Esophagus muscularis mucosa (tissue), 4 donors: ENCODE measurements around the gene ARG1. TPM values are rescaled to one million over a fixed set of nuclear protein-coding genes. Genes with fewer than 3 reads are reported as not detected.

Source experiments
- DNase-seq: peaks from one replicate; pipeline ENCODE4 v3.0.0-alpha.2; 2017; ENCODE audit errors: extremely low spot score
- H3K27ac ChIP-seq, 4 donors: fragments of 200-600 bp; sonication (generic); replicated peaks in 1 of 4; 1 replicate in 3 of 4; 2 replicates in 1 of 4; pipeline ENCODE4 v1.5.1; 2016 to 2019; ENCODE audit warnings: mild to moderate bottlenecking in 1 of 4
- H3K27me3 ChIP-seq, 4 donors: fragments of 200-600 bp; sonication (generic); one replicate each; pipeline versions ENCODE4 v1.5.1 to v1.6.0; 2016 to 2019
- H3K36me3 ChIP-seq, 4 donors: fragments of 200-600 bp; sonication (generic); one replicate each; pipeline ENCODE4 v1.5.1; 2016 to 2019
- H3K4me1 ChIP-seq, 4 donors: fragments of 200-600 bp; sonication (generic); one replicate each; pipeline ENCODE4 v1.5.1; 2016 to 2019
- H3K4me3 ChIP-seq, 4 donors: fragments of 200-600 bp; sonication (generic); 1 replicate in 2 of 4; 2 replicates in 2 of 4; pipeline ENCODE4 v1.5.1; 2016 to 2019; ENCODE audit warnings: mild to moderate bottlenecking in 4 of 4, moderate library complexity in 1 of 4
- H3K9me3 ChIP-seq, 4 donors: fragments of 200-600 bp; sonication (generic); 1 replicate in 3 of 4; 2 replicates in 1 of 4; pipeline ENCODE4 v1.5.1; 2016 to 2019
- EP300 ChIP-seq: sonication (generic); formaldehyde crosslinking; IDR thresholded peaks from one replicate; pipeline ENCODE4 v1.6.1; 2017; ENCODE audit warnings: antibody characterized with exemption
- POLR2A ChIP-seq: fragments of 450-650 bp; IDR thresholded peaks from one replicate; pipeline ENCODE4 v1.6.1; 2017; ENCODE audit warnings: antibody characterized with exemption, moderate library complexity, mild to moderate bottlenecking, low read depth
- POLR2AphosphoS5 ChIP-seq, 2 donors: sonication (generic); formaldehyde crosslinking; IDR thresholded peaks; one replicate each; pipeline ENCODE4 v1.6.1; 2017; ENCODE audit warnings: antibody characterized with exemption in 2 of 2
- WGBS: methylation state at CpG from one replicate; pipeline ENCODE4 v1.1.5; 2018; 5-methylcytosine and 5-hydroxymethylcytosine counted together
- intact Hi-C: fragments of 100-400 bp; cut with DNase I; formaldehyde crosslinking; loops from one replicate; pipeline ENCODE4 v1.15.1; 2023
- total RNA-seq, 4 donors: library from RNA; depleted of rRNA; stranded (reverse); fragments of >200 nt; gene quantifications; one replicate each; pipeline versions ENCODE4 v1.1.0 to v1.2.1, GENCODE V29; 2016
- TF ChIP-seq, protein P1 (sequence below), 3 experiments: fragments of 200-600 bp in 2 of 3; fragments of 450-650 bp in 1 of 3; sonication (generic) in 2 of 3; IDR thresholded peaks; one replicate each; pipeline ENCODE4 v1.5.1; 2017 to 2019; ENCODE audit warnings: antibody characterized with exemption in 3 of 3, mild to moderate bottlenecking in 2 of 3, moderate library complexity in 1 of 3

The ARG1 gene
- total RNA-seq, 4 donors from 2014 or later, result 1.3 TPM; not detected in 3

DNA sequence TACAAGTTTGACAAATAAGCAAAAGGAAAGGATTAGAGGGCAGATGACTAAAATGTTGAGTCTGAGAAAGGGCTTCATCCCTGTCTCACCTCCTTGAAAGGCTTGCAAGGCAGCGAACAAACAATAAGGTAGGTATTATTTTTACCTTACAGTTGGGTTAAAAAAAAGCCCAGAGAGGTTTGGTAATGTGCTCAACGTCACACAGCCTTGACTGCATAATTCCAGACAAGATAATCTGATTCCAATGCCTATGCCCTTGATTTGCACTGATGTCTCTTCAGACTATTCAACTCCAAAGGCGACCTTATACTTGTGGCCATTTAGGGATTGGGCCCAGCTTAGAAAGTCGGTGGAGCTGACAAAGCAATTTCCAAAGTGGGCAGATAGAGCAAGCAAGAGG, 1.7 kb downstream of the ARG1 start:
- H3K9me3 ChIP-seq, result no peaks in the 10 kb centered on the region
- no peak overlapping the region for H3K27ac ChIP-seq
- H3K4me1 ChIP-seq, result no peaks in the 10 kb centered on the region
- DNase-seq, result no peak
- H3K36me3 ChIP-seq, result peaks cover 2 to 52% (median 11%) of the 10 kb centered on the region in 4 donors
- H3K27me3 ChIP-seq, result no peaks in the 10 kb centered on the region
- TF ChIP-seq POLR2AphosphoS5 (IDR thresholded peaks at IDR 0.05), result no peak
- TF ChIP-seq EP300, result no peak
- TF ChIP-seq POLR2A, result no peak
- TF ChIP-seq, protein P1, sequence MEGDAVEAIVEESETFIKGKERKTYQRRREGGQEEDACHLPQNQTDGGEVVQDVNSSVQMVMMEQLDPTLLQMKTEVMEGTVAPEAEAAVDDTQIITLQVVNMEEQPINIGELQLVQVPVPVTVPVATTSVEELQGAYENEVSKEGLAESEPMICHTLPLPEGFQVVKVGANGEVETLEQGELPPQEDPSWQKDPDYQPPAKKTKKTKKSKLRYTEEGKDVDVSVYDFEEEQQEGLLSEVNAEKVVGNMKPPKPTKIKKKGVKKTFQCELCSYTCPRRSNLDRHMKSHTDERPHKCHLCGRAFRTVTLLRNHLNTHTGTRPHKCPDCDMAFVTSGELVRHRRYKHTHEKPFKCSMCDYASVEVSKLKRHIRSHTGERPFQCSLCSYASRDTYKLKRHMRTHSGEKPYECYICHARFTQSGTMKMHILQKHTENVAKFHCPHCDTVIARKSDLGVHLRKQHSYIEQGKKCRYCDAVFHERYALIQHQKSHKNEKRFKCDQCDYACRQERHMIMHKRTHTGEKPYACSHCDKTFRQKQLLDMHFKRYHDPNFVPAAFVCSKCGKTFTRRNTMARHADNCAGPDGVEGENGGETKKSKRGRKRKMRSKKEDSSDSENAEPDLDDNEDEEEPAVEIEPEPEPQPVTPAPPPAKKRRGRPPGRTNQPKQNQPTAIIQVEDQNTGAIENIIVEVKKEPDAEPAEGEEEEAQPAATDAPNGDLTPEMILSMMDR (IDR thresholded peaks at IDR 0.05), result no peak
- H3K4me3 ChIP-seq, result no peak overlapping the region
- intact Hi-C loops, result no loop called here
- 96% methylated on average over 4 of the region's 4 CpGs for WGBS

DNA sequence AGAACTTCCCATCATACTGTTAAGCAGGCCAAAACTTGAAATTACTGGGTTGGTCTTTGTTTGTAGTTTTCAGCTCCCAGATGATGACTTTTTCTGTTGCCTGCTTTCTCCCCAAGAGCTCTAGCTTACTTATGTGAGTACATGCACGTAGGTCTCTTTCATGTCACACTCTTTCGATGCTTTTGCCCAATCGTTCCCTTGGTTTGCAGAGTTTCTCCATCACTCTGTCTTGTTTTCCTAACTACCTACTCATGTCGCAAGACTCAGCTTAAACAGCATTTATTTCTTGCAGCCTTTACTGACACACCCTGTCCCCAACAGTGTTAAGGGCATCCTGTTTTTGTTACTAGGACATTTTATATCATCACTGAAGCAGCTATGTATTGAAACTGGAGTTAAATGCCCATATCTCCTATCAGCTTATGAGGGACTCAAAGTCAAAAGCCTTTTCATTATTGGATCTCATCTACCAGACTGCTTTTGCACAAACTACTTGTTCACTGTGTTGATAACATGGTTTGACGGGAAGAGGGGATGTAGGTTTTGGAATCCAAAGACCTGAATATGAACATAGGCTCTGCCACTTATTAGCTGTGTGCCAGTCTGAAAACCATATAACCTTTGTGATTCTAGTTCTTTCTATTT, 2.9 kb downstream of the ARG1 start:
- Histone ChIP-seq H3K4me3 (no peak overlapping the region), H3K27ac (no peak overlapping the region), H3K36me3 (peaks cover 2 to 65% (median 21%) of the 10 kb centered on the region in 4 donors), H3K4me1 (no peaks in the 10 kb centered on the region), H3K27me3 (no peaks in the 10 kb centered on the region), H3K9me3 (no peaks in the 10 kb centered on the region)
- TF ChIP-seq, protein P1 (IDR thresholded peaks at IDR 0.05), result no peak
- TF ChIP-seq POLR2AphosphoS5 (IDR thresholded peaks at IDR 0.05), result no peak
- TF ChIP-seq EP300, result no peak
- no peak for TF ChIP-seq POLR2A
- 95% methylated on average over 5 of the region's 5 CpGs for WGBS
- intact Hi-C loops, result no loop called here
- no peak for DNase-seq

DNA sequence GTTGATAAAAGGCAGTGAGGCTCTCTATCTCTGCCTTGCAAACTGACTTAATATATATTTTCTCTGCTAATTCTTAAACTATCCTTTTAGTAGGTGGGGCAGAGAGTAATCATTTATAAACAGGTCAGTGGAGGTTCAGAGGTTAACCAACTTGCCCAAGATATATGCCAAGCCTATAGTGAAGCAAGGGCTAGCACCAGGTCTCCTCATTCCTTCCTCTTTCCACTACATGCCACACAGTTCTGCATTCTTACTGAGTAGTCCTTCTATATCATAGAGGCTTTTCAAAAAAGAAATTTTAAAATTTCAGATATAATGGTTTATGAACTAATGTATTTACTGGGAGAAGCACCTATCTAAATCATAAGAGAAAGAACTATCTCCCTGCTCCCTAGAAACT, 8.5 kb downstream of the ARG1 start:
- H3K27me3 ChIP-seq, result no peaks in the 10 kb centered on the region
- no peak overlapping the region for H3K27ac ChIP-seq
- H3K36me3 ChIP-seq, result peaks cover 23 to 97% (median 66%) of the 10 kb centered on the region in 4 donors
- TF ChIP-seq EP300, result no peak
- TF ChIP-seq, protein P1 (IDR thresholded peaks at IDR 0.05), result no peak
- no peak for TF ChIP-seq POLR2AphosphoS5 (IDR thresholded peaks at IDR 0.05)
- TF ChIP-seq POLR2A, result no peak
- intact Hi-C loops, result no loop called here
- no peak for DNase-seq
- H3K4me3 ChIP-seq, result no peak overlapping the region
- no peaks in the 10 kb centered on the region for H3K4me1 ChIP-seq
- no peaks in the 10 kb centered on the region for H3K9me3 ChIP-seq

DNA sequence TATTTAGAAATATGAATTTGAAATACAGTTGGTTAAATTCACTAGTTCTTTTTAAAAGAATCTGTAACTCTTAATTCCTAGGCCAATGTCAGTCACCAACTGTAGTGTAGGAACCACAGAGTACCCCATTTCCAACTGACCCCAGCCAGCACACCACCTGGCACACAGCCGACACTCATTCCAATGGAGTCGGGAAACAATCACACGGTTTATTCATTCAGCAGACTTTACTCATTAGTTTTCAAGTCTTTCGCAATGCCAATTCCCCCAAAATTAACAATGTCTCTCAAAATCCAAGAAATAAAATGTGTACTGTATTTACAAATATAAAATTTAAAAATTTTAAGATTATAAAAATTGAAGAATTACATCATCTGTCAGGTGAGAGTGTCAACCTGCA, 13.5 kb downstream of the ARG1 start:
- intact Hi-C loops, result loop anchor here (5.0 kb wide), 1 partner anchor 36 kb away; no protein-coding TSS in a partner anchor
- Histone ChIP-seq H3K27ac (no peak overlapping the region), H3K4me3 (no peak overlapping the region), H3K9me3 (no peaks in the 10 kb centered on the region), H3K4me1 (no peaks in the 10 kb centered on the region), H3K36me3 (peaks cover 64 to 100% (median 87%) of the 10 kb centered on the region in 4 donors), H3K27me3 (no peaks in the 10 kb centered on the region)
- no peak for TF ChIP-seq EP300
- TF ChIP-seq, protein P1 (IDR thresholded peaks at IDR 0.05), result no peak
- no peak for TF ChIP-seq POLR2A
- no peak for DNase-seq
- 90% methylated on average over 4 of the region's 4 CpGs for WGBS

DNA sequence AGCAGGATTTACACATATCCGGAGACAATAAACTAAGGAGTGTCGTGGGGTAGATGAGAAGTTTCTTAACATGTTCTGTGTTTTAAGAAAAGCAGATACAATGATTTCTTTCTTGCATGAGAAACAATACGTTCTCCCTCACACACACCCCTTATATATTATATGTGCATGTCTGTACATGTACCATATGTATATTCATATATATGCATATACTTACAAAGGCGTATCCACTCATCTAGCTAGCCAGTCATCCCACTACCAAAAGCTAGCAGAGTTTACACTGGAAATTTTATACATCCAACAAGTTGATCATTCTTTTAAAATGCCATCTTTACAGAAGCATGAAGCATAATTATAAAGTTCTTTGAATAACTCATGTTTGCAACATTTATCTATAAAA, 14.9 kb downstream of the ARG1 start:
- Histone ChIP-seq H3K27me3 (no peaks in the 10 kb centered on the region), H3K4me1 (no peaks in the 10 kb centered on the region), H3K36me3 (peaks cover 66 to 100% (median 88%) of the 10 kb centered on the region in 4 donors), H3K27ac (no peak overlapping the region), H3K9me3 (no peaks in the 10 kb centered on the region), H3K4me3 (no peak overlapping the region)
- intact Hi-C loops, result loop anchor here (5.0 kb wide), 1 partner anchor 34 kb away; no protein-coding TSS in a partner anchor
- no peak for DNase-seq
- no peak for TF ChIP-seq EP300
- no peak for TF ChIP-seq POLR2AphosphoS5 (IDR thresholded peaks at IDR 0.05)
- TF ChIP-seq POLR2A, result no peak
- TF ChIP-seq, protein P1 (IDR thresholded peaks at IDR 0.05), result no peak
- WGBS, result 93% methylated on average over 4 of the region's 4 CpGs
